Colonic mucosa (tissue), 4 donors: Measurements from ENCODE around the gene CAMTA1. TPM values are rescaled to one million over a fixed set of nuclear protein-coding genes. Genes with fewer than 3 reads are reported as not detected.
A peak's percentile ranks its signal among the peaks of the same experiment; 100 is the strongest.

Experiments
- DNase-seq: peaks from one replicate; pipeline ENCODE4 v3.0.0-alpha.2; 2020
- H3K27ac ChIP-seq: fragments of 200-600 bp; one replicate; pipeline ENCODE4 v1.8.0; 2021
- H3K27me3 ChIP-seq: fragments of 200-600 bp; one replicate; pipeline ENCODE4 v1.8.0; 2021
- H3K36me3 ChIP-seq: fragments of 200-600 bp; one replicate; pipeline ENCODE4 v1.8.0; 2021
- H3K4me1 ChIP-seq: fragments of 200-600 bp; one replicate; pipeline ENCODE4 v1.8.0; 2021; ENCODE audit warnings: mild to moderate bottlenecking
- H3K4me3 ChIP-seq: fragments of 200-600 bp; one replicate; pipeline ENCODE4 v1.8.0; 2021
- H3K9ac ChIP-seq, 2 donors: one replicate each; pipeline ENCODE4 v1.7.0; 2013; ENCODE audit warnings: control low read depth in 2 of 2, low read depth in 2 of 2, low read length in 2 of 2
- H3K9me3 ChIP-seq: fragments of 200-600 bp; one replicate; pipeline ENCODE4 v1.8.0; 2021
- intact Hi-C: fragments of 100-400 bp; cut with DNase I; formaldehyde crosslinking; loops from one replicate; pipeline ENCODE4 v1.14.1; 2022
- total RNA-seq, 2 donors: library from RNA; stranded (reverse); fragmentation: NEBNext Ultra II Directional in 1 of 2; extraction: Animal tissue kit (Norgen Biotek cat#: 25700) in 1 of 2; gene quantifications; one replicate each; pipeline ENCODE4 v1.2.1, GENCODE V29; 2021
- TF ChIP-seq, protein P1 (sequence below): fragments of 200-600 bp; IDR thresholded peaks from one replicate; pipeline ENCODE4 v1.8.0; 2022; ENCODE audit warnings: antibody characterized with exemption, mild to moderate bottlenecking
- donor health status: healthy.
- donor health status: DM: no; HTN: no; CAD: no.
- donor health status: DM: no; HTN: no; CAD: no.

Gene CAMTA1
- total RNA-seq, 2 donors from 2014 or later: 76.8 to 92.8 TPM

- H3K27ac ChIP-seq: no peak overlapping the region
- DNase-seq: no peak
- no peaks in the 10 kb centered on the region for H3K36me3 ChIP-seq
- intact Hi-C loops: no loop called here
- H3K9me3 ChIP-seq: no peaks in the 10 kb centered on the region
- TF ChIP-seq, protein P1, sequence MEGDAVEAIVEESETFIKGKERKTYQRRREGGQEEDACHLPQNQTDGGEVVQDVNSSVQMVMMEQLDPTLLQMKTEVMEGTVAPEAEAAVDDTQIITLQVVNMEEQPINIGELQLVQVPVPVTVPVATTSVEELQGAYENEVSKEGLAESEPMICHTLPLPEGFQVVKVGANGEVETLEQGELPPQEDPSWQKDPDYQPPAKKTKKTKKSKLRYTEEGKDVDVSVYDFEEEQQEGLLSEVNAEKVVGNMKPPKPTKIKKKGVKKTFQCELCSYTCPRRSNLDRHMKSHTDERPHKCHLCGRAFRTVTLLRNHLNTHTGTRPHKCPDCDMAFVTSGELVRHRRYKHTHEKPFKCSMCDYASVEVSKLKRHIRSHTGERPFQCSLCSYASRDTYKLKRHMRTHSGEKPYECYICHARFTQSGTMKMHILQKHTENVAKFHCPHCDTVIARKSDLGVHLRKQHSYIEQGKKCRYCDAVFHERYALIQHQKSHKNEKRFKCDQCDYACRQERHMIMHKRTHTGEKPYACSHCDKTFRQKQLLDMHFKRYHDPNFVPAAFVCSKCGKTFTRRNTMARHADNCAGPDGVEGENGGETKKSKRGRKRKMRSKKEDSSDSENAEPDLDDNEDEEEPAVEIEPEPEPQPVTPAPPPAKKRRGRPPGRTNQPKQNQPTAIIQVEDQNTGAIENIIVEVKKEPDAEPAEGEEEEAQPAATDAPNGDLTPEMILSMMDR: no peak
- H3K4me3 ChIP-seq: no peak overlapping the region
- no peaks in the 10 kb centered on the region for H3K27me3 ChIP-seq
- H3K9ac ChIP-seq: no peak overlapping the region
- no peaks in the 10 kb centered on the region for H3K4me1 ChIP-seq
These were observed 580.5 kb downstream of the CAMTA1 start for GRCh38 chr1:7365706-7366105.

- Histone ChIP-seq H3K9ac (no peak overlapping the region), H3K36me3 (no peaks in the 10 kb centered on the region), H3K4me1 (no peaks in the 10 kb centered on the region), H3K27me3 (no peaks in the 10 kb centered on the region), H3K27ac (no peak overlapping the region), H3K9me3 (no peaks in the 10 kb centered on the region), H3K4me3 (no peak overlapping the region)
- intact Hi-C loops: no loop called here
- no peak for DNase-seq
- TF ChIP-seq, protein P1: no peak
These were observed 581.2 kb downstream of the CAMTA1 start for GRCh38 chr1:7366286-7366954.

DNA sequence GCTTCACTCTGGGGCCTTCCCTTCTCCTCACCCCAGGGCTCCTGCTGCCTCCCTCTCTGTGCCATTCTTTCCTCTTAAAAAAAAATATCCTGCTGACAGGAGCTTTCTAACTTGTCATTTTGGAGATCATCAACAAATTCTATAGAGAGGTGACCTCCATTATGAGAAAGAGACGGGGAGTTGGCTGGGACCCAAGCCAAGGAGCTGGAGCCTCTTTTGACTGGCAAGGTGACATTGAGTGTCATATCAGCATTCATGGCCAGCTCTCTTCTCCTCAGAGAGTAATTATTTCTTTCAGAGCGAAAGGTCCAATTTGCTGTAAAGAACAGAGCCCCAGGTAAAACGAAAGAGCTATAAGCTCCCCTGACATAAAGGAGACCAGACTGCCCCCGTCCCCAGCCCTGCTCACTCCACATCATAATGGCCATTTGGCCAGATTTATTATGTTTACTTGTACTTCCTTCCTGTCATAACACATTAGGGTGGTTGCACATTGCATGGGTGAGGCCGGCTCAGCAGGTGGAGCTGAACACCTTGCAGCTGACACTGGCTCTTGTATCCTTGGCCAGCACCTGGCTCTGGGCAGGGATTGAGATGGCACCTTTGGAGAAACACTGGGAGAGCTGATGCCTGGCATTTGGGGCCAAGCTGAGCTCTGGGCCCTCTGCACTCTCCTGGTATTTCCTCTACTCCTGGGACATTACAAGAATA is 581.9 kb downstream of the CAMTA1 start:
- H3K9ac ChIP-seq: no peak overlapping the region
- H3K27me3 ChIP-seq: no peaks in the 10 kb centered on the region
- peak; percentile 64 for DNase-seq
- no peaks in the 10 kb centered on the region for H3K36me3 ChIP-seq
- no peak overlapping the region for H3K27ac ChIP-seq
- TF ChIP-seq, protein P1: no peak
- no peak overlapping the region for H3K4me3 ChIP-seq
- intact Hi-C loops: no loop called here
- no peaks in the 10 kb centered on the region for H3K4me1 ChIP-seq
- no peaks in the 10 kb centered on the region for H3K9me3 ChIP-seq

- no peak for DNase-seq
- H3K4me1 ChIP-seq: no peaks in the 10 kb centered on the region
- TF ChIP-seq, protein P1: no peak
- H3K36me3 ChIP-seq: no peaks in the 10 kb centered on the region
- no peak overlapping the region for H3K9ac ChIP-seq
- intact Hi-C loops: no loop called here
- no peaks in the 10 kb centered on the region for H3K9me3 ChIP-seq
- H3K27me3 ChIP-seq: no peaks in the 10 kb centered on the region
- no peak overlapping the region for H3K27ac ChIP-seq
- no peak overlapping the region for H3K4me3 ChIP-seq
These were observed 584.6 kb downstream of the CAMTA1 start for GRCh38 chr1:7369866-7370265.

GRCh38 chr1:7371926-7372325 is 586.7 kb downstream of the CAMTA1 start:
- Histone ChIP-seq H3K27me3 (no peaks in the 10 kb centered on the region), H3K27ac (no peak overlapping the region), H3K4me3 (no peak overlapping the region), H3K9ac (no peak overlapping the region), H3K4me1 (no peaks in the 10 kb centered on the region), H3K36me3 (no peaks in the 10 kb centered on the region), H3K9me3 (no peaks in the 10 kb centered on the region)
- no peak for DNase-seq
- intact Hi-C loops: no loop called here
- TF ChIP-seq, protein P1: no peak
